Measurements from ENCODE around the gene RTP5.

RTP5 gene

DNA sequence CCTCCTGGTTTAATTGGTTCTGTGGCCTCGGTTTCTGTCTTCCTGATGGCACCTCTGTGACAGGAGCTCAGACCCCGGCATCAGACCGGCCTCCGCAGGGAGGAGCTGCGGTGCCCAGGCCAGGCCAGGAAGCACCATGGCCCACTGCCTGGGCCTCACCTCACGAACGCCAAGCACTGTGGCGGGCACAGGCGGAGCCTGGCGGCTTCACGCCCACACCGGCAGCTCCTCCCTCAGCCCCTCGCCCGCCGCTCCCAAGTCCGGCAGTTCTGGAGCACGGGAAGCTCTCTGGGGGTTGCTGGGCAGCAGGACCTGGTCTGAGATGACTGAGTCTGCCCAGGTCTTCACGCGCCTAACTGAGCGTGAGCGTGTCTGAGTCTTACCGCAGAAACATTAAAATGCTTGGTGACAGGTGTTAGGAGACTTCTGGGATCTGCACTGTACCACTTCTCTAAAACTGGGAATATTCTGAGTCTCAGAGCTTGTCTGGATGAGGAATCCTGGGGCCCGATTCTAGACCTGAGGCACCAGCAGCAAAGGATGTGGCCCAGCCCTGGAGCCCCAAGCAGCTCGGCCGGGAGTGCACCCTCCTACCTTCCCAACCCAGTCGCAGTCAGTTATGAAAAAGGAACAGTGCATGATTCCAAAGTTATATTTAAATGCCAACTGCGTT, 21.9 kb downstream of the RTP5 start:
- no peak overlapping the region for H3K4me3 ChIP-seq (ENCODE audit: low read length)
- DNase-seq (ENCODE audit: low read depth): no peak
- TF ChIP-seq, protein P1, sequence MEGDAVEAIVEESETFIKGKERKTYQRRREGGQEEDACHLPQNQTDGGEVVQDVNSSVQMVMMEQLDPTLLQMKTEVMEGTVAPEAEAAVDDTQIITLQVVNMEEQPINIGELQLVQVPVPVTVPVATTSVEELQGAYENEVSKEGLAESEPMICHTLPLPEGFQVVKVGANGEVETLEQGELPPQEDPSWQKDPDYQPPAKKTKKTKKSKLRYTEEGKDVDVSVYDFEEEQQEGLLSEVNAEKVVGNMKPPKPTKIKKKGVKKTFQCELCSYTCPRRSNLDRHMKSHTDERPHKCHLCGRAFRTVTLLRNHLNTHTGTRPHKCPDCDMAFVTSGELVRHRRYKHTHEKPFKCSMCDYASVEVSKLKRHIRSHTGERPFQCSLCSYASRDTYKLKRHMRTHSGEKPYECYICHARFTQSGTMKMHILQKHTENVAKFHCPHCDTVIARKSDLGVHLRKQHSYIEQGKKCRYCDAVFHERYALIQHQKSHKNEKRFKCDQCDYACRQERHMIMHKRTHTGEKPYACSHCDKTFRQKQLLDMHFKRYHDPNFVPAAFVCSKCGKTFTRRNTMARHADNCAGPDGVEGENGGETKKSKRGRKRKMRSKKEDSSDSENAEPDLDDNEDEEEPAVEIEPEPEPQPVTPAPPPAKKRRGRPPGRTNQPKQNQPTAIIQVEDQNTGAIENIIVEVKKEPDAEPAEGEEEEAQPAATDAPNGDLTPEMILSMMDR (conservative IDR thresholded peaks at IDR 0.05; ENCODE audit: low read length): no peak

DNA sequence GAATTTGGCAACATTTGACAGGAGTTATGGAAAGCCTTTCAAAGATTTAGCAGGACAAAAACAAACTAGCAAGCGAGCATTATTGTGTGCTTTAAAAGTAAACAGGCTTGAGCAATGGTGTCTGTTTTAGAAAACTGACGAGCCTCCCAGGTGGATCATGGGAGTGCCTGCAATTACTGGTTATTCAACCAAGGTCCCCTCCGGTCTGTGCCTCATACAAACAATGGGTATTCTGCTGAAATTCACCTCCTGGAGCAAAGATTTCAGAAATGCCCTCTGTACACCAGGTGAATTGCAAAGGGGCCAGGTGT, 22.4 kb downstream of the RTP5 start:
- no peak overlapping the region for H3K4me3 ChIP-seq (ENCODE audit: low read length)
- no peak for DNase-seq (ENCODE audit: low read depth)
- TF ChIP-seq, protein P1 (conservative IDR thresholded peaks at IDR 0.05; ENCODE audit: low read length): no peak

DNA sequence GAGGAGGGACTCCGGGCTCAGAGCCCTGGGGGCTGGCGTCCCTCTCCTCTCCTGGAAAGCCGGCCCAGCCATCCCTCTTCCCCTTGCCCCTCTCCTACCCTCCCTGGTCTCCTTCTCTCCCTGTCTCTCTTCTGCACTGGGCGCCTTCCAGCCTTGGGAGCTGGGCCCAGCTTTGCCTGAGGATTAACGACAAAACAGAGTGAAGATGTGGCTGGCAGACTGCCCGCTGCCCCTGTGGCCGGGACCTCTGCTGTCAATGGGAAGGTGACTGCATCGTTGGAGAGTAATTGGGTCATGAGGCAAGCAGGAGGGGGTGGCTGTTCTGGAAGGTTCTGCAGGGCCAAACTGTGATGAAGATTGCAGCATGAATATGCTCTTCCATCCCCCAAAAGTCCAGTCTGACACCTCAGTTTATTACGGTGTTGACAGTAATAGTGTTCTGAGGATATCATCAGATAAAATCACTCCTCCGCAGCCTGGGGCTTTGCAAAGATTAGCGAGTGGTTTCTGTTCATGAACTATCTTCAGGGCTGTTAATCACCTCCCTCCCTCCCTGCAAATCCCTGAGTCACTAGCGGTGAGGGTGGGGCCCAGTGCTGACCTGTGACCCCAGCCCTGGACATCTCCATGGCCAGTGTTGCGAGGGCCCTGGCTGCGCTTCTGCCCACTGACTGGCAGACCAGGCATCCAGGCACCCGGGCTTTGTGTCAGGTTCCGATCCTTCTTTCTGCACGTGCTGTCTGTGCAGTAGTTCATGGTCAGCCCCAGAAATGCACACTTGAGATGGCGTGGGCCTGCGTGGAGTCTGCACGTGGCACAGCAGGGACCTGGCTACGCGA, 23.0 kb downstream of the RTP5 start:
- H3K4me3 ChIP-seq (ENCODE audit: low read length): no peak overlapping the region
- TF ChIP-seq, protein P1 (conservative IDR thresholded peaks at IDR 0.05; ENCODE audit: low read length): no peak
- DNase-seq (ENCODE audit: low read depth): no peak

DNA sequence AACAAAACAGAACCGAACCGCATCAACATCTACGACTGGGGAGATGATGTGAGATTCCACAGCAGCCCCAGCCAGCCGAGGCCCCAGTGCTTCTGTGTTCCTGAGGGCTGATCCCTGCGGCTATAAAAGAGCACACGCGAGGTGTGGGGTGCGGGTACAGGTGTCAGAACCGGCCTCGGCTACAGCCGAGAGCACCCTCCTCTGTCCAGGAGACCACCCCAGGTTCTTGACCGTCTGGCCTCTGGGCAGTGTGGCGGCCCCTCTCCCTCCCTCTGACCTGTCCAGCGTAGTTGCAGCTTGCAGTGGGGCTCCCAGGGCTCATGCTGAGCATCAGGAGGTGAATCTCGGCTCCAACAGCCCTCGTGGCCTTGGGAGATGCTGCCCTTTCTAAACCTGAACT, 23.7 kb downstream of the RTP5 start:
- DNase-seq (ENCODE audit: low read depth): no peak
- no peak overlapping the region for H3K4me3 ChIP-seq (ENCODE audit: low read length)
- TF ChIP-seq, protein P1 (conservative IDR thresholded peaks at IDR 0.05; ENCODE audit: low read length): no peak

DNA sequence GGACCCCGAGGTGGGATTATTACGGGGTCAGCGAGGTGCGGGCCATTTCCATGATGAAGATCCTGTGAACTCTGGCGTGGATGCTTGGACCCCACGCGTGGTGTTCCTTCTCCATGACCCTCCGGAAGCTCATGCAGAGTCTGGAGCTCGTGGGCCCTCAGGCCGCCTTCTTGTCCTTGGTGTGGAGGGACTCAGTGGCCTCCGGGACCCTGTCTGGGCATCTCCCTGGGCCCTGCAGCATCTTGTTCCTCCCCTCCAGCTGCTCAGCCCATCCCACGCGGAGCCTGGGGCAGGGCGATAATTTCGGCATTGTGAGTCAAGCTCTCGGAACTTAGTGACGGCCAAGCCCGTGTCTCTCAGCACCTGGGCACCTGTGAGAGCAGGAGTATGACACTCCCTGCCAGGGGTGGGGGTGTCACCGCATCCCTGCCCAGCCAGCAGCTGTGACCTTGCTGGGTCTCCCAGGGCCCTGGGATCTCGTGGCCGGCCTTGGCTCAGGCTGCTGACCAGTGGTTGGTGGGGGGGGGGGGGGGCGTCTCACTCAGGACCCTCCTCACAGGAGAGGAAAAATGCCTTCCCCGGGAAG, 24.6 kb downstream of the RTP5 start:
- no peak overlapping the region for H3K4me3 ChIP-seq (ENCODE audit: low read length)
- DNase-seq (ENCODE audit: low read depth): no peak
- TF ChIP-seq, protein P1 (conservative IDR thresholded peaks at IDR 0.05; ENCODE audit: low read length): no peak

DNA sequence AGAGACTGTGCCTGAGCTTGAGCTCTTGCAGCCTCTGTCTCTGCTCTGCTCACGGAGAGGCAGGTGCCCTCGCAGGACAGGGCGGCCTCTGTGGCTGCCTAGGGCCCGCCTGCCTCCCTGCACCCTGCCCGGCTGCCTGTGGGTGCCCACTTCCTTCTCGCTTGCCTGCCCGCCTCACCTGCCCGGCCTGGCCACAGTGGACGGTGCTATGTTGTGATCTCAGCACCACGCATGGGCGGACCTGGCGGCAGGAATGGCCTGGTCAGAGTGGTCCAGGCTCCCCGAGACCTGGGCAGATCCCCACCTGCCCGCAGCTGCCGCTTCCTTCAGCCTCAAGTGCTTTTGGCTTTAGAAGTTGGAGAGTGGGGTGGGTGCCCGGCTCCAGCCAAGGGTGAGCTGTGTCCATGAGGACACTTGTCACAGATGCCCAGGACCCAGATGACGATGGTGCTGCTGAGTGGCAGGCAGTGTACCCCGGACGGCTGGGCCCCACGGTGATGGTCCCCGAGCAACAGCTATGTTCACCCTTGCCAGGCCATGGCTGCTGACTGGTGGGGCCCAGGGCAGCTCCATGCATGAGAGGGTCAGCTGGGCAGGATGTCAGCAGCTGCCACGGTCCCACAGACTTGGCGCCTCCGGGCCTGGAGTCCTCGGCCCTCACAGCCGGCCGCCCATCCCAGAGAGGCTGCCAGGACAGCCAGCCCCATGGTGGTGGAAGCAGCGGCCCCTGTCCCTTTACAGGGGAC, 25.3 kb downstream of the RTP5 start:
- TF ChIP-seq, protein P1 (conservative IDR thresholded peaks at IDR 0.05; ENCODE audit: low read length): no peak
- H3K4me3 ChIP-seq (ENCODE audit: low read length): no peak overlapping the region
- no peak for DNase-seq (ENCODE audit: low read depth)

Data from AG10803 (cell line).